OCI-LY3 (cell line): ENCODE data around the gene EYA2.

Experiments used
- EZH2phosphoT487 ChIP-seq: fragments of 200-600 bp; shearing (Covaris generic); IDR thresholded peaks from 2 replicates; pipeline ENCODE4 v1.6.1; 2018; ENCODE audit warnings: antibody characterized with exemption, mixed run types, low read depth
- TF ChIP-seq, protein P1 (sequence below): fragments of 200-600, 300-600 bp; sonication (generic); IDR thresholded peaks from 2 replicates; pipeline ENCODE4 v1.5.1; 2014; ENCODE audit warnings: antibody characterized with exemption, low read length, low read depth

DNA sequence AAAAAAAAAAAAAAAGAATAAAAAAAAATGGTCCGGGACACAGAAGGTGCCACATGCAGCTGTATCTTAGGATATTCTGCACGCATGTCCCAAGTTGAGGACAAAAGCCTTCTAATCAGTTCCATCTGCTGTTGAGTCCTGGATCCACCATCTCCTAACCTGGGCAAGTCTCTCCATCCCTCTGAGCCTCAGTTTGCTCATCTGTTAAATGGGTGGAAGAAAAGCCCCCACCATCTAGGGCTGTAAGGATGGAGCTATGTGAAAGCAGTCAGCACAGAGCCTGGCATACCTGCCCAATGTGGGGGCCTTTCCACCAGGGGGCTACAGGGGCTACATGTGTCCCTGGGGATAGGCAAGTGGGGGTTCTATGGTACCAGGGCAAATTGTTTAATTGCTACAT, 253.4 kb downstream of the EYA2 start:
- TF ChIP-seq, protein P1, sequence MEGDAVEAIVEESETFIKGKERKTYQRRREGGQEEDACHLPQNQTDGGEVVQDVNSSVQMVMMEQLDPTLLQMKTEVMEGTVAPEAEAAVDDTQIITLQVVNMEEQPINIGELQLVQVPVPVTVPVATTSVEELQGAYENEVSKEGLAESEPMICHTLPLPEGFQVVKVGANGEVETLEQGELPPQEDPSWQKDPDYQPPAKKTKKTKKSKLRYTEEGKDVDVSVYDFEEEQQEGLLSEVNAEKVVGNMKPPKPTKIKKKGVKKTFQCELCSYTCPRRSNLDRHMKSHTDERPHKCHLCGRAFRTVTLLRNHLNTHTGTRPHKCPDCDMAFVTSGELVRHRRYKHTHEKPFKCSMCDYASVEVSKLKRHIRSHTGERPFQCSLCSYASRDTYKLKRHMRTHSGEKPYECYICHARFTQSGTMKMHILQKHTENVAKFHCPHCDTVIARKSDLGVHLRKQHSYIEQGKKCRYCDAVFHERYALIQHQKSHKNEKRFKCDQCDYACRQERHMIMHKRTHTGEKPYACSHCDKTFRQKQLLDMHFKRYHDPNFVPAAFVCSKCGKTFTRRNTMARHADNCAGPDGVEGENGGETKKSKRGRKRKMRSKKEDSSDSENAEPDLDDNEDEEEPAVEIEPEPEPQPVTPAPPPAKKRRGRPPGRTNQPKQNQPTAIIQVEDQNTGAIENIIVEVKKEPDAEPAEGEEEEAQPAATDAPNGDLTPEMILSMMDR: no peak
- no peak for TF ChIP-seq EZH2phosphoT487
